PC-3 (cell line): Measurements from ENCODE around the gene KIN.

Source experiments
- EZH2 ChIP-seq: fragments of 300-600 bp; sonication (generic); IDR thresholded peaks from one replicate; pipeline ENCODE4 v1.6.1; 2017; ENCODE audit warnings: antibody characterized with exemption, mild to moderate bottlenecking, low read length; ENCODE audit not compliant: unreplicated experiment
- TF ChIP-seq, protein P1 (sequence below): fragments of 300-600 bp; sonication (generic); conservative IDR thresholded peaks from 2 replicates; pipeline ENCODE4 v1.5.1; 2017; ENCODE audit warnings: antibody characterized with exemption, low read depth, mild to moderate bottlenecking, low read length

DNA sequence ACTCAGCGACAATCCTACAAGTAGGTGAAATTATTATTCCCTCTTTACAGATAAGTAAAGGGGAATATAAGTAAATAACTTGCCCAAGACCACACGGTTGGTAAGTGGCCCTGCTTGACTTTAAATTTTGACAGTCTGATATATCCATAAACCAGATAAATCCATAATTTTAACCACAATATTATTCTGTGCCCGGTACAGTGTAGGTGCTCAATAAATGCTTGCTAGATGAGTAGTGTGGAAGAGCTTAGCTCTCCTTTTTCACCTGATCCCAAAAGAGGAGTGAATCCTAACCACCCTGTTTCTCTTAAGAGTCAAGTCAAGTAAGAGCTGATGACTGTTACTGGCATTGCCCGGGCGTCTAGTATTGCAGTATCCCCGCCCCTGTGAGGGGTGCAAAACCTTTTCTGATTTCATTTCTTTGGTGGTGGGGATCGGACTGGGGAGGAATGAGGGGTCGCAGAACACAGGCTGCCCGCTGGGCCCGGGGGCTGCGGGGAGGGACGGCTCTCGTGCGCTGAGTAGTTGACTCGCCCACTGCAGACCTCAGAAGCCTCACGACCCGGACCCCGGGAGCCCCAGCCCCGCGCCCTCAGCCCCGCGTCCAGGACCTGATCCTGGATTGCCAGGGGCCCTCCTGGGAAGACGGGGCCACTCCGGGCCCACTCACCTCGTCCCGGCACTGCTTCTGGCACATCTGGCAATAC lies 490 bp downstream of the KIN start:
- TF ChIP-seq, protein P1, sequence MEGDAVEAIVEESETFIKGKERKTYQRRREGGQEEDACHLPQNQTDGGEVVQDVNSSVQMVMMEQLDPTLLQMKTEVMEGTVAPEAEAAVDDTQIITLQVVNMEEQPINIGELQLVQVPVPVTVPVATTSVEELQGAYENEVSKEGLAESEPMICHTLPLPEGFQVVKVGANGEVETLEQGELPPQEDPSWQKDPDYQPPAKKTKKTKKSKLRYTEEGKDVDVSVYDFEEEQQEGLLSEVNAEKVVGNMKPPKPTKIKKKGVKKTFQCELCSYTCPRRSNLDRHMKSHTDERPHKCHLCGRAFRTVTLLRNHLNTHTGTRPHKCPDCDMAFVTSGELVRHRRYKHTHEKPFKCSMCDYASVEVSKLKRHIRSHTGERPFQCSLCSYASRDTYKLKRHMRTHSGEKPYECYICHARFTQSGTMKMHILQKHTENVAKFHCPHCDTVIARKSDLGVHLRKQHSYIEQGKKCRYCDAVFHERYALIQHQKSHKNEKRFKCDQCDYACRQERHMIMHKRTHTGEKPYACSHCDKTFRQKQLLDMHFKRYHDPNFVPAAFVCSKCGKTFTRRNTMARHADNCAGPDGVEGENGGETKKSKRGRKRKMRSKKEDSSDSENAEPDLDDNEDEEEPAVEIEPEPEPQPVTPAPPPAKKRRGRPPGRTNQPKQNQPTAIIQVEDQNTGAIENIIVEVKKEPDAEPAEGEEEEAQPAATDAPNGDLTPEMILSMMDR = no peak
- TF ChIP-seq EZH2 = no peak
